Tibial nerve (tissue), 4 donors: ENCODE measurements around the gene RB1.

Experiments
- EP300 ChIP-seq, 2 donors: sonication (generic); formaldehyde crosslinking; IDR thresholded peaks; one replicate each; pipeline ENCODE4 v1.6.1; 2017; ENCODE audit warnings: antibody characterized with exemption in 2 of 2, mild to moderate bottlenecking in 1 of 2
- POLR2A ChIP-seq, 2 donors: fragments of 450-650 bp; IDR thresholded peaks; one replicate each; pipeline ENCODE4 v1.6.1; 2017; ENCODE audit warnings: antibody characterized with exemption in 2 of 2, mild to moderate bottlenecking in 2 of 2, moderate library complexity in 2 of 2
- TF ChIP-seq, protein P1 (sequence below), 5 experiments: fragments of 200-600 bp in 3 of 5; fragments of 450-650 bp in 2 of 5; sonication (generic) in 3 of 5; IDR thresholded peaks; one replicate each; pipeline ENCODE4 v1.5.1; 2016 to 2019; ENCODE audit warnings: antibody characterized with exemption in 5 of 5, mild to moderate bottlenecking in 3 of 5, moderate library complexity in 2 of 5

DNA sequence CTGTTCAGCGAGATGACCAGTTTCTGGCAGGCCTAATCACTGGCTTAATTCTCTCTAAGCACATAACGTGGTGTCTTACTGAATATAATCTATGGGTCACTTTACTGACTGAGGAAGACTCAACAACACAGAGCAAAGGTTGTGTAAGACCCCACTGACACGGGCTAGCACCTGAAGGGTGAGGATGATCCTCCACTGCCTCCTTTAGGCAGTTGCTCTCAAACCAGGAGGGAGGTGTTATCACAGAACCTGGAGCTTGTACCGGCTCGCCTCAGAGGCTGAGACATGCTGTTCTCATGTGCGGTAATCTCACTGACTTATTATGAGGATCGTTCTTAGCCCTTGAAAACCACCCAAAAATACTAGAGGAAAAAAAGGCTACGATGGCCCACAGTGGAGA, 201.1 kb downstream of the RB1 start:
- TF ChIP-seq, protein P1, sequence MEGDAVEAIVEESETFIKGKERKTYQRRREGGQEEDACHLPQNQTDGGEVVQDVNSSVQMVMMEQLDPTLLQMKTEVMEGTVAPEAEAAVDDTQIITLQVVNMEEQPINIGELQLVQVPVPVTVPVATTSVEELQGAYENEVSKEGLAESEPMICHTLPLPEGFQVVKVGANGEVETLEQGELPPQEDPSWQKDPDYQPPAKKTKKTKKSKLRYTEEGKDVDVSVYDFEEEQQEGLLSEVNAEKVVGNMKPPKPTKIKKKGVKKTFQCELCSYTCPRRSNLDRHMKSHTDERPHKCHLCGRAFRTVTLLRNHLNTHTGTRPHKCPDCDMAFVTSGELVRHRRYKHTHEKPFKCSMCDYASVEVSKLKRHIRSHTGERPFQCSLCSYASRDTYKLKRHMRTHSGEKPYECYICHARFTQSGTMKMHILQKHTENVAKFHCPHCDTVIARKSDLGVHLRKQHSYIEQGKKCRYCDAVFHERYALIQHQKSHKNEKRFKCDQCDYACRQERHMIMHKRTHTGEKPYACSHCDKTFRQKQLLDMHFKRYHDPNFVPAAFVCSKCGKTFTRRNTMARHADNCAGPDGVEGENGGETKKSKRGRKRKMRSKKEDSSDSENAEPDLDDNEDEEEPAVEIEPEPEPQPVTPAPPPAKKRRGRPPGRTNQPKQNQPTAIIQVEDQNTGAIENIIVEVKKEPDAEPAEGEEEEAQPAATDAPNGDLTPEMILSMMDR (IDR thresholded peaks at IDR 0.05) = no peak
- TF ChIP-seq POLR2A (IDR thresholded peaks at IDR 0.05) (no peak), EP300 (IDR thresholded peaks at IDR 0.05) (no peak)
